ENCODE measurements around the gene FUT6.

- no peak for TF ChIP-seq YY1 (IDR thresholded peaks at IDR 0.05; ENCODE audit: low read depth)
- TF ChIP-seq RAD21 (IDR thresholded peaks at IDR 0.05; ENCODE audit: low read depth) = no peak
- no peak for TF ChIP-seq USF1 (IDR thresholded peaks at IDR 0.05)
- no peak for TF ChIP-seq MAX (IDR thresholded peaks at IDR 0.05)
- no peak for TF ChIP-seq EP300 (IDR thresholded peaks at IDR 0.05; ENCODE audit: borderline replicate concordance)
- no peak for TF ChIP-seq TEAD4 (IDR thresholded peaks at IDR 0.05)
- no peak for TF ChIP-seq REST (IDR thresholded peaks at IDR 0.05; ENCODE audit: low read depth)
- no peak for TF ChIP-seq CEBPB (IDR thresholded peaks at IDR 0.05)
- TF ChIP-seq FOXM1 (IDR thresholded peaks at IDR 0.05; ENCODE audit: borderline replicate concordance, low read depth) = no peak
- no peak for TF ChIP-seq TAF1 (IDR thresholded peaks at IDR 0.05; ENCODE audit: low read depth)
- no peak for TF ChIP-seq EGR1 (IDR thresholded peaks at IDR 0.05)
- TF ChIP-seq CREB1 (IDR thresholded peaks at IDR 0.05; ENCODE audit: low read depth) = no peak
Measured at GRCh38 chr19:5864725-5865486, 25.4 kb upstream of the FUT6 start.
